Fibroblast of skin of left biceps (primary cell): ENCODE measurements around the gene CMTM4.
"Not testable (repeated sequence)": the region's sequence is repeated elsewhere in the genome, so short reads cannot be mapped to it uniquely, and the experiment has no call there.

Source experiments
- DNase-seq, 2 experiments: peaks; one replicate each; pipeline ENCODE4 v3.0.0-alpha.2; 2013; ENCODE audit warnings: low read depth in 2 of 2

Gene CMTM4

GRCh38 chr16:66592814-66593213 is 103.7 kb downstream of the CMTM4 start:
- no peak for DNase-seq

- DNase-seq, result no peak
Observed at GRCh38 chr16:66592241-66592640, 104.3 kb downstream of the CMTM4 start.

- DNase-seq, result no peak
Observed at GRCh38 chr16:66591018-66591417, 105.5 kb downstream of the CMTM4 start.

- DNase-seq, result no peak
Observed at GRCh38 chr16:66590322-66590721, 106.2 kb downstream of the CMTM4 start.

- DNase-seq, result no peak
Observed at GRCh38 chr16:66588981-66589713, 107.4 kb downstream of the CMTM4 start.

- no peak for DNase-seq
Observed at GRCh38 chr16:66587881-66588600, 108.5 kb downstream of the CMTM4 start.

GRCh38 chr16:66585481-66586239 is 110.9 kb downstream of the CMTM4 start:
- DNase-seq, result no peak

- DNase-seq, result no peak
Observed at GRCh38 chr16:66581246-66581952, 115.1 kb downstream of the CMTM4 start.

- peak in 1 of 2 experiments; percentile 42 for DNase-seq
Observed at GRCh38 chr16:66580605-66581209, 115.8 kb downstream of the CMTM4 start.

- DNase-seq, result no peak
Observed at GRCh38 chr16:66578651-66579531, 117.7 kb downstream of the CMTM4 start, which contains the start of gene CMTM2. Gene CMTM2 (plus strand): TSS chr16:66579463. CDS start chr16:66579608, 145 bp downstream.

GRCh38 chr16:66576296-66576695 is 120.2 kb downstream of the CMTM4 start:
- DNase-seq, result no peak

GRCh38 chr16:66575060-66575459 is 121.5 kb downstream of the CMTM4 start:
- no peak for DNase-seq

GRCh38 chr16:66574531-66574930 is 122.0 kb downstream of the CMTM4 start:
- no peak for DNase-seq

GRCh38 chr16:66574081-66574480 is 122.5 kb downstream of the CMTM4 start:
- no peak for DNase-seq

- no peak for DNase-seq
Observed at GRCh38 chr16:66572356-66572755, 124.2 kb downstream of the CMTM4 start.

- DNase-seq, result no peak
Observed at GRCh38 chr16:66569827-66570405, 126.6 kb downstream of the CMTM4 start.

GRCh38 chr16:66569131-66569530 is 127.4 kb downstream of the CMTM4 start:
- DNase-seq, result no peak

- DNase-seq, result no peak
Observed at GRCh38 chr16:66568355-66568754, 128.2 kb downstream of the CMTM4 start.

- not testable (repeated sequence) for DNase-seq
Observed at GRCh38 chr16:66567270-66567669, 129.3 kb downstream of the CMTM4 start.
